GM19463 (cell line): ENCODE measurements around the gene CHD1L.
A peak's percentile ranks its signal among the peaks of the same experiment; 100 is the strongest.
"Not testable (repeated sequence)": the region's sequence is repeated elsewhere in the genome, so short reads cannot be mapped to it uniquely, and the experiment has no call there.

Experiments used
- ATAC-seq: cut with Tn5 transposase; IDR thresholded peaks from one replicate; pipeline ENCODE4 v1.9.1; 2021; ENCODE audit warnings: mild to moderate bottlenecking, moderate library complexity; ENCODE audit not compliant: unreplicated experiment

Gene CHD1L

DNA sequence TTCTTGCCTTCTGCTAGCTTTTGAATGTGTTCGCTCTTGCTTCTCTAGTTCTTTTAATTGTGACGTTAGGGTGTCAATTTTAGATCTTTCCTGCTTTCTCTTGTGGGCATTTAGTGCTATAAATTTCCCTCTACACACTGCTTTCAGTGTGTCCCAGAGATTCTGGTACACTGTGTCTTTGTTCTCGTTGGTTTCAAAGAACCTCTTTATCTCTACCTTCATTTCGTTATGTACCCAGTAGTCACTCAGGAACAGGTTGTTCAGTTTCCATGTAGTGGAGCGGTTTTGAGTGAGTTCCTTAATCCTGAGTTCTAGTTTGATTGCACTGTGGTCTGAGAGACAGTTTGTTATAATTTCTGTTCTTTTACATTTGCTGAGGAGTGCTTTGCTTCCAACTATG, 11.5 kb upstream of the CHD1L start:
- not testable (repeated sequence) for ATAC-seq

DNA sequence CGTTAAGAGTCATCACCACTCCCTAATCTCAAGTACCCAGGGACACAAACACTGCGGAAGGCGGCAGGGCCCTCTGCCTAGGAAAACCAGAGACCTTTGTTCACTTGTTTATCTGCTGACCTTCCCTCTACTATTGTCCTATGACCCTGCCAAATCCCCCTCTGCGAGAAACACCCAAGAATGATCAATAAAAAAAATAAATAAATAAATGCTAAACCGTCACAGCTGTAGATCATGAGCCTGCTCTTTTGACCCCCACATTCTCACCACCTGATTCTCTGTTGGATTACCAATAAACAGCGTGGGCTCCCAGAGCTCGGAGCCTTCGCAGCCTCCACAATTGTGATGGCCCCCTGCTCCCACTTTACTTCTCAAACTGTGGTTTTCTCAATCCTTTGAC, 8.6 kb upstream of the CHD1L start:
- ATAC-seq, result not testable (repeated sequence)

DNA sequence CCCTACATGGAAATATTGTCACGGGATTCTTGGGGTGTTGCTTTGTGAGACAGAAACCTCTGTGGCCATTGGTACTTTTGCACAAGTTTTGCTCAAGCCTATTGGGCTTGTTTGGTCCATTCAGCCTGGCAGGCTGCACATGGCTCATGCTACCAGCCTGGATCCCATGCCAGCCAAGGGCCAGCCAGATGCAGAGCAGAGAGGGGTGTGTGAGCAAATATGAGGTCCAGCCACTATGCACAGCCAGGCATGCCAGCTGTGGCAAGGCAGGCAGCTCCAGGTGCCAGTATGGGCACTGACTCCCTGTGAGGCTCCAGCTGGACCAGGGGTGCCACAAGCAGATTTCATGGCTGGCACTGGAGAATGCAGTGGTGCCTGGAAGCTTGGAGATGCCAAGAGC, 6.7 kb upstream of the CHD1L start:
- ATAC-seq, result no peak

DNA sequence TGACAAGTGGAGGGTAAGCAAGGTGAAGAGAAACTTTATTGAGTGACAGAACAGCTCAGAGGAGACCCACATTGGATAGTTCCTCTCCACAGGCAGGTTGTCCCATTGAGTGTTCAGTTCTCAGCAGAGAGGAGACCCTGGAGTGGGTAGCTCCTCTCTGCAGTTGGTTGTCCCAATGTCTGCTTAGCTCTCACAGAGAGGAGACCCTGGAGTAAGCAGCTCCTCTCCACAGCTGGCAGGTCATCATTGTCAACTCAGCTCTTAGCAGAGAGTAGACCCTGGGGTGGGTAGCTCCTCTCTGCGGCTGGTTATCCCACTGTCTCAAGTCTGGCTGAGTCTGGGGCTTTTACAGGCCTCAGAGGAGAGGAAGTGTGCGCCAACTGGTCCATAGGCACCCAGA, 6.0 kb upstream of the CHD1L start:
- no peak for ATAC-seq

DNA sequence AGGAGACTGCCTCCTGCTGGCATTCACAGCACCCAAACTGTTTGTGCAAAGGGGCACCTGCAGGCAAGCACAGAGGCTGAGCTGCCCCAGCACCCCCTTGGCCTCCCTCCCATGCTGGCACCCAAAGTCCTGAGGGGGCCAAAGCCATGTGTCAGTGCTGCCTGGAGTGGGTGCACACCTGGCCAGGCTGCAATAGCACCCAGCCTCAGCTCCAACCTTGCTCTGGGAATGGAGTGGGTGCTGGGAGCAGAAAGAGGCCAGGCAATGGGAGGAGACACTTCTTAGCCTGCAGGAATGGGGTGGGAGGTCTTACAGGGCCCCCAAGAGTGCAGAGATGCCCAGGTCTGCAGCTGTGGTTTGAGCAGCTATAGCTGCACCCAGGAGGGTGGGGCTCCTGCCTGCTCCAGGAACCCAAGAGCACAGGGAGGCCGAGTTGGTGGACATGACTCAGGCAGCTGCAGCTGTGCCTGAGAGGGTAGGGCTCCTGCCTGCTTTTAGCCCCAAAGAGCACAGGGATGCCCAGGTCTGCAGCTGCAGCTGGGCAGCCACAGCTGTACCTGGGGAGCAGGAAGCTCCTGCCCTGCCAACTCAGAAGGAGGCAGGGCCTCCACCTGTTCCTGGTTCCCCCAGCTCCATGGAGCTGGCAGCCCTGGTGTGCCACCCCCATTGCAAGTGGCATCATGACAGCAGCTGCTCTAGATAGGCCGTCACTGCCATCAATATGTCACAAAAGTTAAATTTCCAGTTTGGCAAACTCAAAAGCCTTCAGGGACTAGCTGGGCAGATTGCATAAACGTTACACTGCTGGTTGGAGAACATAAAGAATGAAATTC, 5.3 kb upstream of the CHD1L start:
- ATAC-seq, result no peak

DNA sequence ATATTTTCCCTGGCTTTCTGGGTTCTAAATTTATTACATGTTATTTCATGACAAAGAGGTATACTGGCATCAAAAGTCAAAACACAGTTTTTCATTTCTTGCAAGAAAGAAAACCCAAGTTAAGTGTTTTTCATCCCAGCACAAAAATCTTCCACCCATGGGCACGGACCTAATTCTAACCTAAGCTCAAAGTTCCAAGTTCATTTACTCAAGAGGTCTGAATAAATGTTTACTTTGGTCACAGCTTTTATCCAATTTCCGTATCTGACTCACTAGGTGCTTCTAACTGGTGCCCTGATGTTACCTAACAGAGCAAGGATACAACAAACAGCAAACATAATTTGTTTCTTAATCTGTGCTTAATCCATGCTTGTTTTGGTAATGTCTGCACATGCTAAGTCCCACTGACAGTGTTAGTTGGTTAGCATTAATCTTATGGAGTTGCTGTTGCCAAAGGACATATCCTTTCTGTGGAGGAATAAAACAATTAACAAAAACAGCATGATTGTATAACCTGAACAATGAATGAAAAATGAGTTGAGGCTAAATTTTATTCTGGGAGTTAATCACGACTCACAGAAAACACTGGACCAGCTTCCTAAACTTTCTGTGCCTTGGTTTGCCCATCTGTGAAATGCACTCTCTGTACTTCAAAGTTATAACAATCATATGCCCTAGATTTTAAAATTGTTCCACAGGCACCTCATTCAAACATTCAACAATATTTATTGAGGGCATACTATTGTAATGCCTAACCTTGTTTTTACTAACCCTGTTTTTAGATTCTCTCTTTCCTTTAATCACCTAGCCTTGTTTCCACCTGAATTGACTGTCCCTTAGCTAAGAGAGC, 4.2 kb upstream of the CHD1L start:
- no peak for ATAC-seq

DNA sequence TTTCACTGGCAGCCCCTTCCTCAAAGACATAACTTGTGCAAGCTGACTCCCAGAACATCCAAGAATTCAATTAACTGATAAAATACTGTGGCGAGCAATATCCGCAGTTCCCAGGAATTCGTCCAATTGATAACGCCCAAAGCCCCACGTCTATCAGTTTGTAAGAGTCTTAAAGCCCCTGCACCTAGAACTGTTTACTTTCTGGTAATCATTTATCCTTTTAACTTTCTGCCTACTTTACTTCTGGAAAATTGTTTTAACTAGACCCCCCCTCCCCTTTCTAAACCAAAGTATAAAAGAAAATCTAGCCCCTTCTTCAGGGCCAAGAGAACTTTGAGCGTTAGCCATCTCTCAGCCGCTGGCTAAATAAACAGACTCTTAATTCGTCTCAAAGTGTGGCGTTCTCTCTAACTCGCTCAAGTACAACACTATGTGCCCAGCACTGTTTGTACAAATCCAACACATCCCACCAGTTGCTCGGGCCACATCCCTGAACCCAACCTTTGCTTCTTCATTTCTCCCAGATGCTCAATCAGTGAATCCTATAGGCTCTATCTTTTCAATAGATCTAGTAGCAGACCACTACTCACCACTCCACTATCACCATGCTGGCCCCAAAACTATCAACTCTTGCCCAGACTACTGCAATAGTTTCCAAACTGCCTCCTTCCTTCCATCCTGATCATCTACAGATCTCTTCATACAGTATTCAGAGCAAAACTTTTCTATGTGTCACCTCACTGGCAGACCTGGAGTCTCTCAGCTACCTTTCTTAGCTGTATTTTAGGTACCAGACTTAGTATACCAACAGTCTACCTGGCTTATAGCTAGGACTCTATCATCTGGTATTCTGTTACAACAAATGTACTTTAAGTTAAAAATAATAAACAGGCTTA, 3.3 kb upstream of the CHD1L start:
- no peak for ATAC-seq

DNA sequence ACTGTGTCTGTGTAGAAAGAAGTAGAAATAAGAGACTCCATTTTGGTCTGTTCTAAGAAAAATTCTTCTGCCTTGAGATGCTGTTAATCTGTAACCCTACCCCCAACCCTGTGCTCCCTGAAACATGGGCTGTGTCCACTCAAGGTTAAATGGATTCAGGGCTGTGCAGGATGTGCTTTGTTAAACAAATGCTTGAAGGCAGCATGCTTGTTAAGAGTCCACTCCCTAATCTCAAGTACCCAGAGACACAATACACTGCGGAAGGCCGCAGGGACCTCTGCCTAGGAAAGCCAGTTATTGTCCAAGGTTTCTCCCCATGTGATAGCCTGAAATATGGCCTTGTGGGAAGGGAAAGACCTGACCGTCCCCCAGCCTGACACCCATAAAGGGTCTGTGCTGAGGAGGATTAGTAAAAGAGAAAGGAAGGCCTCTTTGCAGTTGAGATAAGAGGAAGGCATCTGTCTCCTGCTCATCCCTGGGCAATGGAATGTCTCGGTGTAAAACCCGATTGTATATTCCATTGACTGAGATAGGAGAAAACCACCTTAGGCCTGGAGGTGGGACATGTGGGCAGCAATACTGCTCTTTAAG, 2.3 kb upstream of the CHD1L start:
- ATAC-seq, result not testable (repeated sequence)

DNA sequence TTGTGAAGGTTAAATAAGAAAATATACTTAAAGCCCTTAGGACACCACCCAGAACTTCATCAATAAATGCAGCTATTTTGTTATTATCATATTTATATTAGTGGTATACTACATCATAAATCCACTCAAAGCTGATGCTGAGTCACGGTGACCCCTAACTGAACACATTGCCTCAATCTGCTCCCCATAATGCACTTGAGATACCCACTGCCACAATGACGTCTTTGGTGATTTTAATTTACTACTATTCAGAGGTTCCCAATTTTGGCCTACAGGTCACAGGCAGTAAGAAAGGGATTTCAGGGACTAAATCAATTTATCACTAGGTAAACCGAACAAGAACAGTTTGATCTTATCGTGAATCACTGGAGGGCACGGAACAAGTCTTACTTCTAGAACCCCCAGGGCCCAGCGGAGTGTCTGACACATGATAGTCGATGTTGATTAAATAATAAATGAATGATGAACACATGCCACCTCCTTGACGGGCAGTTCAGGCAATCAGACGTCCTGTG, 493 bp upstream of the CHD1L start:
- no peak for ATAC-seq

DNA sequence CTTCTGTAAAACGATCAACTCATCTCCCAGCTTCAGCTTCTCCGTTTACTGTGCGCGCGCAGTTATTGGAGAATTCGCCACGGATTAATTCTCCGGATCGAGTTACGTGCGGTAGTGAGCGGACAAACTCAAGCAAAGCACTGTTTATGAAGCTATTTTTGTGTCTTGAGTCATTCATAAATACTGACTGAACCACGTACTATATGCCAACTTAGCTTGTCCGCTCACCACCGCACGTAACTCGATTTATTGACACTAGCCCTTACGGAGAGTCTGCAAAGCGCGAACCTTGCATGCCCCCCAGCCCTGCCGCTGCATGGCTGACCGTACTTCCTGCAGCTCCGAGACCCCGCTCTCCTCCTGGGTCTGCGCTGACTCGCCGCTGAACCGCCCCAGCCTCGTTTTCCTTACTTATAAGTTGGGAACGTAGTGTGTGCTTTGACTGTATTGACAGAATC, 773 bp downstream of the CHD1L start:
- peak; percentile 12 for ATAC-seq

DNA sequence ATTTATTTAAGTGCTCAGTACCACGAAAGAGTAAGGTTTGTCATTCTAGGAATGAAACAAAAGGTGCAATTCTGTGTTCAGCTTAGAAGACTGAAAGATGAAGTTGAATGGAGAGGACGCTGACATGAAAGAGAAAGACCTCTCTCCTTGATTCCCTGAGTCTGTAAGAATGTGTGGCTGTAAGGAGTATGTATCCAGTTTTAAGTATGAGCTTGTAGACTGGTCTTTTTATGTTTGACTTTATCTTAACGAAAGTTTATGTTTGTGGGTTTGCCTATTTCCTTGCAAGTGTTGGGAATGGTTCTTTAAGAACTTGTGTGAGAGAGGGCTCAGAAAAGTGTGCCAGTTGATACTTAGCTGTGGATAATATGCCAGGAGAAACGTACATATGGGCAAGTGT, 1.4 kb downstream of the CHD1L start:
- ATAC-seq, result no peak

DNA sequence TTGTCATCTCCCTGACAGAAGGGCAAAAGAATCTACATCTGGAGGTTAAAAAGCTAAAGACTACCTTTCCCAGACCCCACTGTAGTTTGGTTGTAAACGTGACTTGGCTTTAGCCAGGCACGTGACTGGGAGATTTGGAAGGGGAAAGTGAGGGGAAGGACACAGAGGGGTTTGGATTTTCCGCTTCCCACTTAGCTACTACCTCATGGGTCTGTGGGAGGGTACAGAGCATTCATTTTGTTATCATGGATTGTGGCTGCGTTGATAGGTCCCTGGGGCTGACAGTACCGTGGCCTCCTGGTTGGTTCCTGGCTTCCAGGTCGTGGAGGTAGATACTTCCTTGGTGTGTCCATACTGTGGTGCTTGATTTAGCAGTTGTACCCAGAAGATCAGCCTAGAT, 2.6 kb downstream of the CHD1L start:
- ATAC-seq, result no peak

DNA sequence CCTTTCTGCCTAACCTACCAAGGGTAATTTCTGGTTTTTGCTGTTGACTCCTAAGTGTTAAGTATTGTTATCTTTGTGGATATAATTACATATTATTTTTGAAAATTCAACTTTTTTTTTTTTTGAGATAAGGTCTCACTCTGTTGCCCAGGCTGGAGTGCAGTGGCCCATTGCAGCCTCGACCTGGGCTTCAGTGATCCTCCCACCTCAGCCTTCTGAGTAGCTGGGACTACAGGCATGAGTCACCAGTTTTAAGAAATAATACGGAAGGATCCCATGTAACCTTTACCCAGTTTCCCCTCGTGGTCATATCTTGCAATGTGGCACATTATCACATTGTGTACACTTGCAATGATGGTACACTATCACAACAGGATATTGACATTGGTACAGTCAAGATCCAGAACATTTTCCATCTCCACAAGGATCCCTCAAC, 3.1 kb downstream of the CHD1L start:
- no peak for ATAC-seq

DNA sequence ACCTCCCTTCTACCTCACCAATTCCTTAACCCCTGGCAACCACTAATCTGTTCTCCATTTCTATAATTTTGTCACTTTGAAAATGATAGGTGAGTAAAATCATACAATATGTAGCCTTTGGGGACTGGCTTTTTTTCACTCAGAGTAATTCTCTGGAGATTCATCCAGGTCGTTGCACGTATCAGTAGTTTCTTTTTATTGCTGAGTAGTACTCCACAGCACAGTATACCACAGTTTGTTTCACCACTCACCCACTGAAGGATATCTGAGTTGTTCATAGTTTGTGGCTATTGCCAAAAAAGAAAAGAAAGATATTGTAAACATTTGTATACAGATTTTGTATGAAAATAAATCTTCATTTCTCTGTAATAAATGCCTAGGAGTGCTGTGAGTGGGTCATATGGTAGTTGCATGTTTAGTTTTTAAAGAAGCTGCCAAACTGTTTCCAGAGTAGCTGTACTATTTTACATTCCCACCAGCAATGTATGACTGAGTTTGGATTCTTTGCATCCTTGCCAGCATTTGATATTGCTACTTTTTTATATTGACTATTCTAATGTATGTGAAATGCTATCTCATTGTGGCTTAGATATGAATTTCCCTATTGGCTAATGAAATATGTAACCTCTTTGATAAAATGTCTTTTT, 3.7 kb downstream of the CHD1L start:
- no peak for ATAC-seq

DNA sequence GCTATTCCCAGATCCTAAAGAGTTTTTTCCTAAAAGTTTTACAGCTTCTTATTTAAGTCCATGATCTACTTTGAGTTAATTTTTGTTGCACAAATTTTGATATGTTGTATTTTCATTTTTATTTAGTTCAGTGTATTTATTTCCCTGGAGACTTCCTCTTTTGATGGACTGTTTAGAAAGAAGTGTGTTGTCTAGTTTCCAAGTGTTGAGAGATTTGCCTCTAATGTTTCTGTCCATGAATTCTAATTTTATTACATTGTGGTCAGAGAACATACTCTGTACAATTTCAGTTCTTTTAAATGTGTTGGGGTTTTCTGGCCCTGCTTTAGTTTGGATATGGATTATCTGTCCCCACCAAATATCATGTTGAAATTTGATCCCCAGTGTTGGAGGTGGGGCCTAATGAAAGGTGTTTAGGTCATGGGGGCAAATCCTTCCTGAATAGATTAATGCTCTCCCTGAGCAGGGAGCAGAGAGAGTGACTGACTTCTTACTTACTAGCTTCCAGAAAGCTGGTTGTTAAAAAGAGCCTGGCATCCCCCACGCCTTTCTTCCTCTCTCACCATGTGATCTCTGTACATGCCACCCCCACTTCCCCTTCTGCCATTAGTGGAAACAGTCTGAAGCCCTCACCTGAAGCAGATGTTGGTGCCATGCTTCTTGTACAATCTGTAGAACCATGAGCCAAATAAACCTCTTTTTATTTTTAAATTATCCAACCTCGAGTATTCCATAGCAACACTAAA, 4.6 kb downstream of the CHD1L start:
- no peak for ATAC-seq

DNA sequence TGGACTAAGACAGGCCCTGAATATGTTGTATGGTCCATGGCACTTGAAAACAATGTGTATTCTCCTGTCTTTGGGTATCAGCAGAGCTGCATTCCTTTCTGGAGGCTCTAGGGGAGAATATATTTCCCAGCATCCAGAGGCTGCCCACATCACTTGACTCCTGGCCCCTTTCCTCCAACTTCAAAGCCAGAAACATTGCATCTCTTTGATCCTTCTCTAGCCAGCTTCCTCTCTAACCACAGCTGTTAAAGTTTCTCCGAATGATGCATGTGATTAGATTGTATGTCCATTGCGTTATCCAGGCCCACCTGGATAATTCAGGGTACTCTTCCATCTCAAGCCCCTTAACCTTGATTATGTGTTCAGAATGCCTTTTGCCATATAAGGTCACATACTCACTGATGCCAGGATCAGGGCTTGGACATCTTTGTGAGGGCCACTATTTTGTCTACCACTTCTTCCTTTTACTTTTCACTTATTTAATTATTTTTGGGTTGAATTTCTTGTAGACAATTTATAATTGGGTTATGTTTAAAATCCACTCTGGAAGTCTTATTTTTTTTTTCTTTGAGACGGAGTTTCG, 5.3 kb downstream of the CHD1L start:
- ATAC-seq, result no peak

DNA sequence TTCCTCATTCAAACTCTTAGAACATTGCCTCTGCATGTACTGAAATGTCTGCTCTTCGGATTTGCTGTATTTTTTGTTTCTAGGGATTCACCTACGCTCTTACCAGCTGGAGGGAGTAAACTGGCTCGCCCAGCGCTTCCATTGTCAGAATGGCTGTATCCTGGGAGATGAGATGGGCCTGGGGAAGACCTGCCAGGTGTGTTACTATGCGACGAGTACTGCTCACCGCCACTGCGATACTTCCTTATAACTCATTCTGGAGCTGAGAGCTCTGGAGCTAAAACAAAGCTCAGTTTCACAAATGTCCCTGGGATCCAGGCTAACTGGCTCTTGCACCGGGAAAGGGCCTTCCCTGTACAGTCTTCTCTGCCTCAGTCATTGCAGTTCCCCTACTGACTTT, 10.1 kb downstream of the CHD1L start:
- ATAC-seq, result no peak

DNA sequence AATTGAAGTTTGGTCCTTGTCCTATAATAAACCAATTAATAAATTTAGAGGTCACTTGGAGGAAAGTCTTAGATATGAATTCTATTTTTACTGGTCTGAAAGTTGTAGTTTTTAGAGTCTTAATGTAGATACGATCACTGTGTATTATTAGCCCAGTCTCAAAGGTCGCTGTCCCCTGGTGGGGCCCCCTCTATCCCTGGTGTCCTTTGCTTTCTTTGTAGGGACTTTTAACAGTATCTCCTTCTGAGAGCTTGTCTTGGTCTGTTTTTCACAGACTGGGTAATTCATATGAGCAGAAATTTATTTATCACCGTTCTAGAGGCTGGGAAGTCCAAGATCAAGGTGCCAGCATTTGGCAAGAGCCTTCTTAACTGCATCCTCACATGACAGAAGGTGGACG, 18.5 kb downstream of the CHD1L start:
- ATAC-seq, result no peak
